Measurements from ENCODE around the gene SHANK1.

GRCh38 chr19:50647879-50648615, 71.6 kb downstream of the SHANK1 start:
- TF ChIP-seq, protein P1, sequence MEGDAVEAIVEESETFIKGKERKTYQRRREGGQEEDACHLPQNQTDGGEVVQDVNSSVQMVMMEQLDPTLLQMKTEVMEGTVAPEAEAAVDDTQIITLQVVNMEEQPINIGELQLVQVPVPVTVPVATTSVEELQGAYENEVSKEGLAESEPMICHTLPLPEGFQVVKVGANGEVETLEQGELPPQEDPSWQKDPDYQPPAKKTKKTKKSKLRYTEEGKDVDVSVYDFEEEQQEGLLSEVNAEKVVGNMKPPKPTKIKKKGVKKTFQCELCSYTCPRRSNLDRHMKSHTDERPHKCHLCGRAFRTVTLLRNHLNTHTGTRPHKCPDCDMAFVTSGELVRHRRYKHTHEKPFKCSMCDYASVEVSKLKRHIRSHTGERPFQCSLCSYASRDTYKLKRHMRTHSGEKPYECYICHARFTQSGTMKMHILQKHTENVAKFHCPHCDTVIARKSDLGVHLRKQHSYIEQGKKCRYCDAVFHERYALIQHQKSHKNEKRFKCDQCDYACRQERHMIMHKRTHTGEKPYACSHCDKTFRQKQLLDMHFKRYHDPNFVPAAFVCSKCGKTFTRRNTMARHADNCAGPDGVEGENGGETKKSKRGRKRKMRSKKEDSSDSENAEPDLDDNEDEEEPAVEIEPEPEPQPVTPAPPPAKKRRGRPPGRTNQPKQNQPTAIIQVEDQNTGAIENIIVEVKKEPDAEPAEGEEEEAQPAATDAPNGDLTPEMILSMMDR (IDR thresholded peaks at IDR 0.05): no peak
- TF ChIP-seq POLR2AphosphoS5 (IDR thresholded peaks at IDR 0.05): no peak
- no peak for TF ChIP-seq POLR2A (IDR thresholded peaks at IDR 0.05)
